H1 (cell line): ENCODE results near the gene TLR10. TPM values are rescaled to one million over a fixed set of nuclear protein-coding genes. Genes with fewer than 3 reads are reported as not detected.

Experiments
- CTCF ChIA-PET: fragments of 300-600 bp; sonication (Branson Sonifier 250); formaldehyde crosslinking; loops from one replicate; lab custom pipeline; 2021; ENCODE audit not compliant: partially characterized antibody; lab: Charles Lee
- POLR2A ChIA-PET: fragments of 300-600 bp; sonication (Branson Sonifier 250); formaldehyde crosslinking; loops from one replicate; lab custom pipeline; 2021; ENCODE audit warnings: inconsistent platforms; ENCODE audit not compliant: partially characterized antibody; lab: Charles Lee
- DNase-seq, 2 experiments: peaks; one replicate each; pipeline versions ENCODE4 v3.0.0 to v3.0.0-alpha.2; 2010 to 2022; ENCODE audit warnings: low spot score in 2 of 2, low read depth in 1 of 2, mixed read lengths in 1 of 2
- FAIRE-seq: peaks from 2 replicates; lab custom pipeline; 2011; peaks lifted over from hg19 to GRCh38; lab: Jason Lieb, UNC
- H2AFZ ChIP-seq: 2 replicates; pipeline ENCODE4 v1.8.1; 2012; ENCODE audit warnings: low read length, inconsistent platforms
- H2AK5ac ChIP-seq: 2 replicates; pipeline ENCODE4 v1.6.1; 2013; ENCODE audit warnings: low read depth, low read length
- H2BK120ac ChIP-seq: replicated peaks from 2 replicates; pipeline ENCODE3; 2013; ENCODE audit warnings: low read depth, low read length, inconsistent platforms
- H2BK12ac ChIP-seq: 2 replicates; pipeline ENCODE4 v1.6.1; 2013; ENCODE audit warnings: low read depth, low read length
- H2BK15ac ChIP-seq: 2 replicates; pipeline ENCODE4 v1.6.1; 2013; ENCODE audit warnings: low read length
- H2BK20ac ChIP-seq: 2 replicates; pipeline ENCODE4 v1.6.1; 2013; ENCODE audit warnings: low read length
- H2BK5ac ChIP-seq: 2 replicates; pipeline ENCODE4 v1.6.1; 2013; ENCODE audit warnings: low read depth, low read length
- H3K14ac ChIP-seq: 2 replicates; pipeline ENCODE4 v1.6.1; 2013; ENCODE audit warnings: inconsistent platforms; ENCODE audit not compliant: insufficient read length
- H3K18ac ChIP-seq: 2 replicates; pipeline ENCODE4 v1.6.1; 2013; ENCODE audit warnings: low read length; ENCODE audit errors: extremely low read depth
- H3K23ac ChIP-seq: 2 replicates; pipeline ENCODE4 v1.6.1; 2013; ENCODE audit warnings: inconsistent platforms; ENCODE audit not compliant: insufficient read length
- H3K23me2 ChIP-seq: 2 replicates; pipeline ENCODE4 v1.6.1; 2013; ENCODE audit warnings: low read depth, low read length
- H3K27ac ChIP-seq: 2 replicates; pipeline ENCODE4 v1.6.1; 2011; ENCODE audit warnings: low read depth, low read length, inconsistent platforms
- H3K27me3 ChIP-seq, 4 experiments: replicated peaks in 1 of 4; 1 replicate in 1 of 4; 2 replicates in 3 of 4; pipeline versions ENCODE4 v1.6.1 to v1.8.1; 2011 to 2013; ENCODE audit warnings: low read length in 3 of 4, mild to moderate bottlenecking in 3 of 4, inconsistent platforms in 2 of 4, mixed read lengths in 2 of 4, moderate library complexity in 1 of 4; ENCODE audit not compliant: control insufficient read depth in 3 of 4, insufficient read depth in 3 of 4; ENCODE audit errors: extremely low read depth in 1 of 4
- H3K36me3 ChIP-seq, 4 experiments: 2 replicates each; pipeline versions ENCODE4 v1.6.1 to v1.8.1; 2011 to 2013; ENCODE audit warnings: mild to moderate bottlenecking in 4 of 4, low read length in 3 of 4, moderate library complexity in 2 of 4, control low read depth in 1 of 4, inconsistent platforms in 1 of 4; ENCODE audit not compliant: insufficient read depth in 4 of 4, control insufficient read depth in 2 of 4
- H3K4ac ChIP-seq: replicated peaks from 2 replicates; pipeline ENCODE3; 2013; ENCODE audit warnings: low read length, low read depth, mixed read lengths, inconsistent platforms; ENCODE audit not compliant: insufficient read length
- H3K4me1 ChIP-seq, 4 experiments: replicated peaks in 1 of 4; 1 replicate in 1 of 4; 2 replicates in 3 of 4; pipeline versions ENCODE4 v1.6.1 to v1.8.1; 2011 to 2013; ENCODE audit warnings: low read length in 3 of 4, inconsistent platforms in 2 of 4, mixed read lengths in 1 of 4; ENCODE audit not compliant: insufficient read depth in 4 of 4, control insufficient read depth in 3 of 4
- H3K4me2 ChIP-seq, 2 experiments: 2 replicates each; pipeline versions ENCODE4 v1.6.1 to v1.8.1; 2011 to 2013; ENCODE audit warnings: low read depth in 2 of 2, low read length in 2 of 2, control low read depth in 1 of 2, inconsistent platforms in 1 of 2, mild to moderate bottlenecking in 1 of 2; ENCODE audit not compliant: insufficient read depth in 1 of 2
- H3K4me3 ChIP-seq, 4 experiments: fragments of 200-600, 300-600 bp in 1 of 4; sonication (generic), shearing (Covaris generic), sonication (Bioruptor Twin) in 1 of 4; 2 replicates each; pipeline versions ENCODE4 v1.5.1 to v1.8.1; 2011 to 2016; ENCODE audit warnings: low read length in 4 of 4, low read depth in 3 of 4, control low read depth in 2 of 4, inconsistent platforms in 2 of 4, mild to moderate bottlenecking in 2 of 4, mixed read lengths in 1 of 4, moderate library complexity in 1 of 4; ENCODE audit not compliant: insufficient read depth in 2 of 4; ENCODE audit errors: extremely low read depth in 1 of 4
- H3K56ac ChIP-seq: replicated peaks from 2 replicates; pipeline ENCODE3; 2013; ENCODE audit warnings: low read depth, mild to moderate bottlenecking, mixed read lengths, low read length, inconsistent platforms; ENCODE audit not compliant: insufficient read length
- H3K79me1 ChIP-seq: 2 replicates; pipeline ENCODE4 v1.6.1; 2013; ENCODE audit warnings: low read depth, low read length, control low read depth
- H3K79me2 ChIP-seq, 2 experiments: 2 replicates each; pipeline versions ENCODE4 v1.6.1 to v1.8.1; 2012 to 2013; ENCODE audit warnings: low read length in 2 of 2, mild to moderate bottlenecking in 2 of 2, inconsistent platforms in 1 of 2; ENCODE audit not compliant: insufficient read depth in 2 of 2, control insufficient read depth in 1 of 2
- H3K9ac ChIP-seq, 4 experiments: replicated peaks in 1 of 4; 1 replicate in 1 of 4; 2 replicates in 3 of 4; pipeline versions ENCODE4 v1.6.1 to v1.8.1; 2011 to 2013; ENCODE audit warnings: low read depth in 3 of 4, low read length in 3 of 4, control low read depth in 2 of 4, mild to moderate bottlenecking in 2 of 4, moderate library complexity in 2 of 4, inconsistent platforms in 1 of 4; ENCODE audit errors: extremely low read depth in 1 of 4
- H3K9me3 ChIP-seq, 2 experiments: 2 replicates each; pipeline versions ENCODE4 v1.6.1 to v1.8.1; 2012 to 2013; ENCODE audit warnings: mild to moderate bottlenecking in 2 of 2, moderate library complexity in 2 of 2, control low read depth in 1 of 2, inconsistent platforms in 1 of 2, low read depth in 1 of 2, low read length in 1 of 2, mixed read lengths in 1 of 2; ENCODE audit not compliant: insufficient read depth in 2 of 2
- H4K20me1 ChIP-seq, 2 experiments: replicated peaks in 1 of 2; 2 replicates each; pipeline versions ENCODE3 to v1.8.1; 2011 to 2013; ENCODE audit warnings: inconsistent platforms in 2 of 2, low read length in 2 of 2, mild to moderate bottlenecking in 1 of 2; ENCODE audit not compliant: insufficient read depth in 2 of 2, control insufficient read depth in 1 of 2
- H4K5ac ChIP-seq: 2 replicates; pipeline ENCODE4 v1.6.1; 2013; ENCODE audit warnings: low read length, low read depth, mixed read lengths, inconsistent platforms; ENCODE audit not compliant: insufficient read length
- H4K8ac ChIP-seq: 2 replicates; pipeline ENCODE4 v1.8.0; 2013; ENCODE audit warnings: mild to moderate bottlenecking, moderate library complexity, low read length, inconsistent platforms; ENCODE audit not compliant: insufficient read depth; ENCODE audit errors: extremely low read depth
- H4K91ac ChIP-seq: replicated peaks from 2 replicates; pipeline ENCODE3; 2013; ENCODE audit warnings: low read length, mixed read lengths, inconsistent platforms; ENCODE audit not compliant: insufficient read length
- BACH1 ChIP-seq: IDR thresholded peaks from 2 replicates; pipeline ENCODE4 v1.6.1; 2012; ENCODE audit warnings: low read length, improper control_type of control experiment
- CEBPB ChIP-seq: IDR thresholded peaks from 2 replicates; pipeline ENCODE4 v1.6.1; 2012; ENCODE audit warnings: low read depth, low read length
- CHD2 ChIP-seq: IDR thresholded peaks from 2 replicates; pipeline ENCODE4 v1.6.1; 2012; ENCODE audit warnings: low read length, improper control_type of control experiment
- CREB1 ChIP-seq: IDR thresholded peaks from 2 replicates; pipeline ENCODE4 v1.6.1; 2012; ENCODE audit warnings: inconsistent platforms
- EP300 ChIP-seq, 2 experiments: IDR thresholded peaks; 1 replicate in 1 of 2; 2 replicates in 1 of 2; pipeline ENCODE4 v1.6.1; 2011 to 2012; ENCODE audit warnings: low read depth in 2 of 2, low read length in 2 of 2, mild to moderate bottlenecking in 2 of 2, borderline replicate concordance in 1 of 2, inconsistent platforms in 1 of 2, moderate library complexity in 1 of 2
- HDAC6 ChIP-seq: IDR thresholded peaks from one replicate; pipeline ENCODE4 v1.7.1; 2012; ENCODE audit warnings: low read depth, mild to moderate bottlenecking, inconsistent platforms, low read length, moderate library complexity
- JUN ChIP-seq: IDR thresholded peaks from 2 replicates; pipeline ENCODE4 v1.6.1; 2011; ENCODE audit warnings: low read depth, mild to moderate bottlenecking, improper control_type of control experiment, low read length
- JUND ChIP-seq: IDR thresholded peaks from 2 replicates; pipeline ENCODE4 v1.6.1; 2011; ENCODE audit warnings: mild to moderate bottlenecking, improper control_type of control experiment, low read length
- NANOG ChIP-seq: IDR thresholded peaks from 2 replicates; pipeline ENCODE4 v1.6.1; 2011; ENCODE audit warnings: low read length, low read depth, mild to moderate bottlenecking, inconsistent platforms; ENCODE audit not compliant: insufficient read depth, poor library complexity, severe bottlenecking
- SIX5 ChIP-seq: IDR thresholded peaks from 2 replicates; pipeline ENCODE4 v1.6.1; 2011; ENCODE audit warnings: mild to moderate bottlenecking, low read depth, low read length
- YY1 ChIP-seq: IDR thresholded peaks from 2 replicates; pipeline ENCODE4 v1.6.1; 2011; ENCODE audit warnings: low read depth, mild to moderate bottlenecking, low read length
- WGBS, 2 experiments: shearing (Covaris generic) in 1 of 2; methylation state at CpG; one replicate each; pipeline versions ENCODE4 v1.1.6 to v1.1.7; 2013 to 2015; ENCODE audit warnings: low lambda C conversion rate in 2 of 2, mixed read lengths in 2 of 2, inconsistent platforms in 1 of 2, low coverage in 1 of 2, missing lambda C conversion rate in 1 of 2; ENCODE audit not compliant: insufficient replicate concordance in 2 of 2, insufficient coverage in 1 of 2, insufficient read length in 1 of 2; ENCODE audit errors: extremely low coverage in 1 of 2, missing lambda C conversion rate in 1 of 2; 5-methylcytosine and 5-hydroxymethylcytosine counted together
- polyA plus RNA-seq, 7 experiments: library from polyadenylated mRNA; depleted of rRNA in 3 of 7; stranded (reverse) in 5 of 7; unstranded in 2 of 7; fragments of >200 nt in 5 of 7; fragments of 200-250 nt in 2 of 7; gene quantifications; 1 replicate in 5 of 7; 2 replicates in 1 of 7; 4 replicates in 1 of 7; pipeline versions ENCODE4 v1.2.1 to v1.2.3, GENCODE V29; 2011 to 2013; ENCODE audit warnings: missing spikeins in 2 of 7, mixed read lengths in 2 of 7
- total RNA-seq: library from RNA; stranded (reverse); fragmentation: NEBNext Ultra II Directional; extraction: Animal tissue kit (Norgen Biotek cat#: 25700); gene quantifications from 2 replicates; pipeline ENCODE4 v1.2.1, GENCODE V29; 2021
- TF ChIP-seq, protein P1 (sequence below): IDR thresholded peaks from 2 replicates; pipeline ENCODE4 v1.6.1; 2012; ENCODE audit warnings: low read length, inconsistent platforms
- TF ChIP-seq, protein P2 (sequence below): IDR thresholded peaks from 2 replicates; pipeline ENCODE4 v1.6.1; 2011; ENCODE audit warnings: low read depth, mild to moderate bottlenecking, low read length; ENCODE audit not compliant: insufficient read depth

The TLR10 gene
- total and polyA plus RNA-seq, 2 of the 8 experiments (the other 6 are each of a cell fraction or from before 2014, with no cell fraction given): not detected

DNA sequence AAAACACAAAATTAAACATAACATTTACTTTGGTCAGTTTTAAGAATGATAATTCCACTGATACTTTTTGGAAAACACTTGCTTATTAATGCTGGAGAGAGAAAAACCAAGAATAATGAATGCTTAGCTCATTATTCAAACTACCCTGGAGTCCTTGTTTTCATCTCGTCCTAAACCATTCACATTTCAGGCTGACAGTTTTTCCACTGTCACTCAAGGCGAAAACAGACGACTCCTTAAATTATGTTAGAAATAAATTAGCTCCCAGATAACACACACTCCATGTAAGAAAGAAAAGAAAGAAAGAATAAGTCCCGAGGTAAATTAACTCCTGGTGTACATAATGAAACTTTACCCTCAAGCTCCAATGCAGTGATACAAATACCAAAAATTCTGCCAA is 33.5 kb downstream of the TLR10 start:
- H3K4ac ChIP-seq: no peak overlapping the region
- POLR2A ChIA-PET: no interaction called here
- no peak for TF ChIP-seq SIX5
- TF ChIP-seq CEBPB: no peak
- no peak for TF ChIP-seq EP300 (IDR thresholded peaks at IDR 0.05; ENCODE audit: borderline replicate concordance in 1 of 2, low read depth in 2 of 2, low read length in 2 of 2)
- TF ChIP-seq HDAC6: no peak
- no peak for TF ChIP-seq BACH1
- no peak for TF ChIP-seq NANOG
- TF ChIP-seq, protein P1, sequence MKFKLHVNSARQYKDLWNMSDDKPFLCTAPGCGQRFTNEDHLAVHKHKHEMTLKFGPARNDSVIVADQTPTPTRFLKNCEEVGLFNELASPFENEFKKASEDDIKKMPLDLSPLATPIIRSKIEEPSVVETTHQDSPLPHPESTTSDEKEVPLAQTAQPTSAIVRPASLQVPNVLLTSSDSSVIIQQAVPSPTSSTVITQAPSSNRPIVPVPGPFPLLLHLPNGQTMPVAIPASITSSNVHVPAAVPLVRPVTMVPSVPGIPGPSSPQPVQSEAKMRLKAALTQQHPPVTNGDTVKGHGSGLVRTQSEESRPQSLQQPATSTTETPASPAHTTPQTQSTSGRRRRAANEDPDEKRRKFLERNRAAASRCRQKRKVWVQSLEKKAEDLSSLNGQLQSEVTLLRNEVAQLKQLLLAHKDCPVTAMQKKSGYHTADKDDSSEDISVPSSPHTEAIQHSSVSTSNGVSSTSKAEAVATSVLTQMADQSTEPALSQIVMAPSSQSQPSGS: no peak
- TF ChIP-seq JUN: no peak
- TF ChIP-seq JUND: no peak
- TF ChIP-seq YY1: no peak
- no peak for TF ChIP-seq CHD2
- TF ChIP-seq, protein P2, sequence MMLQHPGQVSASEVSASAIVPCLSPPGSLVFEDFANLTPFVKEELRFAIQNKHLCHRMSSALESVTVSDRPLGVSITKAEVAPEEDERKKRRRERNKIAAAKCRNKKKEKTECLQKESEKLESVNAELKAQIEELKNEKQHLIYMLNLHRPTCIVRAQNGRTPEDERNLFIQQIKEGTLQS: no peak
- TF ChIP-seq CREB1: no peak

More for the DNA sequence above, 33.5 kb downstream of the TLR10 start:
- WGBS, 2 experiments: 80% methylated on average over 4 of the region's 4 CpGs; no CpG with 5 or more reads in 1 of the 2 experiments
- H3K56ac ChIP-seq: no peak overlapping the region
- peaks cover 8 to 10% of the 10 kb centered on the region in 2 experiments; a peak in 2 of 4 replicates for H3K9me3 ChIP-seq
- no peak overlapping the region for H3K9ac ChIP-seq
- H3K79me1 ChIP-seq: no peaks in the 10 kb centered on the region
- FAIRE-seq (no peak), DNase-seq (no peak)
- H4K91ac ChIP-seq: no peak overlapping the region
- no peak overlapping the region for H2BK20ac ChIP-seq
- no peaks in the 10 kb centered on the region for H3K79me2 ChIP-seq
- no peak overlapping the region for H3K4me3 ChIP-seq
- CTCF ChIA-PET: interaction anchor here (1.0 kb wide), 1 partner anchor 10 kb away, joined by 4 read pairs; no protein-coding TSS in a partner anchor
- H2BK15ac ChIP-seq: no peak overlapping the region
- no peak overlapping the region for H3K14ac ChIP-seq
- no peak overlapping the region for H2BK5ac ChIP-seq
- no peak overlapping the region for H3K4me2 ChIP-seq
- no peak overlapping the region for H3K18ac ChIP-seq
- peaks cover 12% of the 10 kb centered on the region for H3K23me2 ChIP-seq
- peaks cover 0 to 9% (median 7%) of the 10 kb centered on the region in 4 experiments; a peak in 6 of 7 replicates for H3K4me1 ChIP-seq
- H2BK120ac ChIP-seq: no peak overlapping the region
- no peak overlapping the region for H2BK12ac ChIP-seq
- H3K27me3 ChIP-seq: no peaks in the 10 kb centered on the region; a peak in 1 of 7 replicates
- H2AK5ac ChIP-seq: no peak overlapping the region
- H3K23ac ChIP-seq: no peak overlapping the region
- no peak overlapping the region for H4K5ac ChIP-seq
- H4K20me1 ChIP-seq: peaks cover 0 to 8% of the 10 kb centered on the region in 2 experiments
- H2AFZ ChIP-seq: no peak overlapping the region
- no peak overlapping the region for H4K8ac ChIP-seq
- no peak overlapping the region for H3K27ac ChIP-seq
- H3K36me3 ChIP-seq: no peaks in the 10 kb centered on the region
